ENCODE data around the gene TOLLIP. TPM values are rescaled to one million over a fixed set of nuclear protein-coding genes. Genes with fewer than 3 reads are reported as not detected.

The TOLLIP gene
- total RNA-seq, 2 experiments from 2014 or later, result 36.7 to 37.5 TPM

DNA sequence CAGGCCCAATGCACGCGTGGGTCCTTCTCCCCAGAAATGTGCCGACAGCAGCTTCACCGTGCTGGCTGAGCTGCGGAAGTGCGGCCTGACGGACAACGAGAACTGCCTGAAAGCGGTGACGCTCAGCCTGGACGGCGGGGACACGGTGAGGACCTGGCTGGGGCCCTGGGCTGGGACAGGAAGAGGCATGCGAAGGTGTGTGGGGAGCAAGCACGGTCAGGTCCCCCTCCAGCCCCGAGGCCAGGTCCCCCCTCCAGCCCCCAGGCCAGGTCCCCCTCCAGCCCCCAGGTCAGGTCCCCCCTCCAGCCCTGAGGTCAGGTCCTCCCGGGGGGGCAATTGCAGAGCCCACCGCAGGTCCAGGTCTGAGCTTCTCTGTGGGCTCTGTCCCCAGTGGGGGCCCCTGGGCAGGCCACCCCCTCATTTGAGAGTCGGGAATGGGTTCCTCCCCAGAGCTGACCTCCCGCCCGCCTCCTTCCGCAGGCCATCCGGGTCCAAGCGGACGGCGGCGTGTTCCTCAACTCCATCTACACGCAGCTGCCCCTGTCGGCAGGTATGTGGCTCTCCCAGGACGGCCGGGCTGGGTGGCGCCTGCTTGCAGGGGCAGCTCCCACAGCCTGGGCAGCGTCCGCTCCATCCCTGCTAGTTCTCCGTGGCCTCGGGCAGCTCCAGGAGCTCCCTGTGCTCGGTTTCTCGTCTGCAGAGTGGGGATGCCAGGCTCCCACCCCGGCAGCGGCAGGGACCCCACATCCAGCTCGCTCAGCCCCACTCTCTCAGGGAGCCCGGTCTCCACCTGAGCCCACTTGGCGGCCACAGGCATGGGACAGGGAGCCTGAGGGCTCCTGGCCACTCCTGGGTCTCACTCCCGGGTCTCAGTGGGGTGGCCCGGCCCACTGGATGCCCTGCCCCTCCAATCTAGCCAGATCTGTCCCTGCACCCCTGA, 78.7 kb downstream of the TOLLIP start:
- no peaks in the 10 kb centered on the region for H3K36me3 Mint-ChIP-seq
- no peaks in the 10 kb centered on the region for H3K27me3 Mint-ChIP-seq
- no peak for ATAC-seq (ENCODE audit: low read depth)
- H3K4me1 Mint-ChIP-seq, result no peaks in the 10 kb centered on the region
- POLR2A ChIA-PET, result no interaction called here
- H3K9me3 Mint-ChIP-seq, result no peaks in the 10 kb centered on the region
- H3K4me3 Mint-ChIP-seq, result no peak overlapping the region
- DNase-seq, result no peak
- no peak overlapping the region for H3K27ac Mint-ChIP-seq

DNA sequence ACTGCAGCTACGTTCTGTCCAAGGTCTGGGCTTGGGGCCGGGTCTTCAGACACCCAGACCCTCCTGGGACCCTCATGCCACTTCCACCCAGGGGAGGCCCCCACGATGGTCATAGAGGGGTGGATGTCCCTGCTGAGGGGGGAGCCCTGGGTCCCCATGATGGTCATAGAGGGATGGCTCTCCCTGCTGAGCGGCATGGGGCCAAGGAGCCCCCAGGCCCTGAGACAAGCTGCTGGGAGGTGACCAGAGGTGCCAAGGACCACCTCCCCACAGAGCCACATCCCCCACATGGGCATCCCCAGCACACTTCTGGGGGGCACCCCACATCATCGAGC, 79.3 kb downstream of the TOLLIP start:
- no peak overlapping the region for H3K4me3 Mint-ChIP-seq
- ATAC-seq (ENCODE audit: low read depth) (no peak), DNase-seq (no peak)
- H3K4me1 Mint-ChIP-seq, result no peaks in the 10 kb centered on the region
- POLR2A ChIA-PET, result no interaction called here
- H3K36me3 Mint-ChIP-seq, result no peaks in the 10 kb centered on the region
- no peak overlapping the region for H3K27ac Mint-ChIP-seq
- H3K9me3 Mint-ChIP-seq, result no peaks in the 10 kb centered on the region
- no peaks in the 10 kb centered on the region for H3K27me3 Mint-ChIP-seq

DNA sequence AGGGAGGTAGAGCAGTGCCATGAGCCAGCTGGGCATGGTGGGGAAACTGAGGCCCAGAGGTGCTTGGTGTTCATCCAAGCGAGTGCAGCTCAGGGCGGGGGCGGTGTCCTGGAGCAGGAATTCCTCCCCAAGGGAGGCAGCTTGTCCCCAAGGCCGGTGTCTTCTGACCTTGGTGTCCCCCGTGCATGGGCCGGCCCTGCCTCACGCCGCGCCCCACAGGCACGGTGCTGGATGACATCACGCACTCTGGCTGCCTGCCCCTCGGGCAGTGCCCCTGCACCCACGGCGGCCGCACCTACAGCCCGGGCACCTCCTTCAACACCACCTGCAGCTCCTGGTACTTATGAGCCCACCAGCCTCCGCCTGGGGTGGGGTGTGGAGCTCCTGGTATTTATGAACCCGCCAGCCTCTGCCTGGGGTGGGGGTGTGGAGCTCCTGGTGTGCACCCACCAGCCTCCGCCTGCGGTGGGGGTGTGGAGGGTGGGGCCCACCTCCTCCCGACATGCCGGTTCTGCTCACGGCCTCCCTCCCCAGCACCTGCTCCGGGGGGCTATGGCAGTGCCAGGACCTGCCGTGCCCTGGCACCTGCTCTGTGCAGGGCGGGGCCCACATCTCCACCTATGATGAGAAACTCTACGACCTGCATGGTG, 79.8 kb downstream of the TOLLIP start:
- H3K36me3 Mint-ChIP-seq, result no peaks in the 10 kb centered on the region
- no peaks in the 10 kb centered on the region for H3K9me3 Mint-ChIP-seq
- no peaks in the 10 kb centered on the region for H3K27me3 Mint-ChIP-seq
- DNase-seq (no peak), ATAC-seq (ENCODE audit: low read depth) (no peak)
- H3K4me3 Mint-ChIP-seq, result no peak overlapping the region
- POLR2A ChIA-PET, result no interaction called here
- no peaks in the 10 kb centered on the region for H3K4me1 Mint-ChIP-seq
- H3K27ac Mint-ChIP-seq, result no peak overlapping the region

DNA sequence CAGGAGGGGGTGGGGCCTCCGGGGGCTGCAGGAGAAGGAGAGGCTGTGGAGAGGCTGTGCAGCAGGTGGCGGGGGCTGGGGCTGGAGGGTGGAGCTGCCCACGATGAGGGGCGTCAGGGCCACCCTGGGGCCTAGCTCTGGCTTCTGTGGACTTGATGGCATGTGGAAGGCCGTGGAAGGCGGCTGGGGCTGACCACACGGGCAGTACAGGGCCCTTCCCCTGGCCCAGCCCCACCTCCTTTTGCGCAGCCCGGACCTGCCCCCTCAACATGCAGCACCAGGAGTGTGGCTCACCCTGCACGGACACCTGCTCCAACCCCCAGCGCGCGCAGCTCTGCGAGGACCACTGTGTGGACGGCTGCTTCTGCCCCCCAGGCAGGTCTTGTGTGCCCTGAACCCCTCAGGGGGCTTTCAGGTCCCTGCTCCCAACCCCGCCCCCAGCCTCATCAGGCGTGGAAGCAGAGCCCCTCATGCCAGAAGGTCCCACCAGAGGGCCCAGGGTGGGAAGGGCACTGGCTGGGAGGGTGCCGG, 80.4 kb downstream of the TOLLIP start:
- no peak for DNase-seq

DNA sequence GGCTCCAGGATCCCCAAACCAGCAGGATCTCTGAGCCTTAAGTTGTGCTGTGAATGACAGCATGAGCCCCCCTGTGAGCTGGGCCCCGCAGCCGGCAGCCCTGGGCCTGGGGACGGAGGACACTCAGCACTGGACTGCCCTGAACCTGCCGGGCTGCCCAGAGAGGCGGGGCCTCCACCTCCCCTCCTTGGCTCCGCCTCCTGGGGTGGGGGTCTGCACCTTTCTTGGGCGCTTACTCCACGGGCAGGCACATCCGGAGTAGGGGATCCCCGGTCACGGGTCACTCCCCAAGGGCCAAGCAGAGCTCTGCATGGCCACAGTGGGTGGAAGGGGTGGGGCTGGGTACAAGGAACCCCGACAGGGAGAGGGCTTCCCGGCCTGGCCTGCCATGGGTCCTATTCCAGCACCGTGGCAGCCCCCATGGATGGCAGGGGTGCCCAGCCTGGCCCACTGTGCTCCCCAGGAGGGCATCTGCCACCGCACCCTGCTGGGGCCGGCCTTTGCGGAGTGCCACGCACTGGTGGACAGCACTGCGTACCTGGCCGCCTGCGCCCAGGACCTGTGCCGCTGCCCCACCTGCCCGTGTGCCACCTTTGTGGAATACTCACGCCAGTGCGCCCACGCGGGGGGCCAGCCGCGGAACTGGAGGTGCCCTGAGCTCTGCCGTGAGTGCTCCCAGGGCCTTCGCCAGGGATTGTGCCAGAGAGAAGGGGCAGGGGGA, 81.2 kb downstream of the TOLLIP start:
- no peak for DNase-seq
- POLR2A ChIA-PET, result no interaction called here
- Mint-ChIP-seq H3K27ac (no peak overlapping the region), H3K36me3 (no peaks in the 10 kb centered on the region), H3K27me3 (no peaks in the 10 kb centered on the region), H3K4me1 (no peaks in the 10 kb centered on the region), H3K4me3 (no peak overlapping the region), H3K9me3 (no peaks in the 10 kb centered on the region)
- ATAC-seq (ENCODE audit: low read depth), result no peak

More for the DNA sequence above, 80.4 kb downstream of the TOLLIP start:
- no peaks in the 10 kb centered on the region for H3K9me3 Mint-ChIP-seq
- H3K27me3 Mint-ChIP-seq, result no peaks in the 10 kb centered on the region
- H3K36me3 Mint-ChIP-seq, result no peaks in the 10 kb centered on the region
- POLR2A ChIA-PET, result no interaction called here
- H3K4me3 Mint-ChIP-seq, result no peak overlapping the region
- ATAC-seq (ENCODE audit: low read depth), result no peak
- no peak overlapping the region for H3K27ac Mint-ChIP-seq
- no peaks in the 10 kb centered on the region for H3K4me1 Mint-ChIP-seq

DNA sequence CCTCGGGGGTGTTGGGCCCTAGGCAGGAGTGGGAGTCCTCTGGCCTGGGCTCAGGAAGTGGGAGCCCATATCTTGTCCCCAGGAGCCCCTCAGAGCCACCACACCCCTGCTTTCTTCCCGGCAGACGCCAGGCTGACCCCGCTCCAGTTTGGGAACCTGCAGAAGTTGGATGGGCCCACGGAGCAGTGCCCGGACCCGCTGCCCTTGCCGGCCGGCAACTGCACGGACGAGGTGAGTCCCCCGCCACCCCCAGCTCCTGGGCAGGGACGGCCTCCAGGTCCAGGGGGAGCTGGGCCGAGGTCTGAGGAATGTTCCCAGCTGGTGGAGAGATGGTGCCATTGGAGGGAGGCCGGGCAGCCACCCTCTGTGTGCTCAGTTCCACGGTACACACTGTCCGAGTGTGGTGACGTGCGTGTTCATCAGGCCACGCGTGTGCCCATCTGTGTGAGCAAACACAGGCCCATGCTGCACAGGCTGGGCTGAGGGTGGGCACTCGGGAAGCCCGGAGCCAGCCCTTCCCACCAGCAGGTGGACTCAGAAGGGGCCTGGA, 81.8 kb downstream of the TOLLIP start:
- POLR2A ChIA-PET, result no interaction called here
- Mint-ChIP-seq H3K27me3 (no peaks in the 10 kb centered on the region), H3K36me3 (no peaks in the 10 kb centered on the region), H3K4me3 (no peak overlapping the region), H3K4me1 (no peaks in the 10 kb centered on the region), H3K9me3 (no peaks in the 10 kb centered on the region), H3K27ac (no peak overlapping the region)
- ATAC-seq (ENCODE audit: low read depth) (no peak), DNase-seq (no peak)

DNA sequence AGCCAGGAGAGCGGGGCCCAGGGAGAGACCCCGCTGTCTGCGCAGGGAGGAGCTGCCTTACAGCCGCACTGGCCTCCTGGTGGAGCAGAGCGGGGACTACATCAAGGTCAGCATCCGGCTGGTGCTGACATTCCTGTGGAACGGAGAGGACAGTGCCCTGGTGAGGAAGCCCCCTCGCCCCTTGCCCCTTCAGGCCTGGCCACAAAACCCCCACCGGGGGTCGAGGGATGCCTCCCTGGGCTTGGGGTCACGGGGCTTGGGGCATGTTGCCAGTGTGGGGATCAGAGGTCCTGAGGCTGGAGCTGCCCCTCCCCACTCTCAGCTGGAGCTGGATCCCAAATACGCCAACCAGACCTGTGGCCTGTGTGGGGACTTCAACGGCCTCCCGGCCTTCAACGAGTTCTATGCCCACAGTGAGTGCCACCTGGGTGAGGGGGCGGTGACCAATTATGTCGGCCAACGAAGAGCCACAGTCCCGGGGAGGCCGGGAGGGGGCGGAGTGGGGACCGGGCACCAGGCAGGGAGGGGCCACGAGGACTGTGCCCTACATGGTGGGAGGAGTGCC, 82.4 kb downstream of the TOLLIP start:
- POLR2A ChIA-PET, result no interaction called here
- Mint-ChIP-seq H3K36me3 (no peaks in the 10 kb centered on the region), H3K4me3 (no peak overlapping the region), H3K27me3 (no peaks in the 10 kb centered on the region), H3K27ac (no peak overlapping the region), H3K4me1 (no peaks in the 10 kb centered on the region), H3K9me3 (no peaks in the 10 kb centered on the region)
- ATAC-seq (ENCODE audit: low read depth) (no peak), DNase-seq (no peak)

DNA sequence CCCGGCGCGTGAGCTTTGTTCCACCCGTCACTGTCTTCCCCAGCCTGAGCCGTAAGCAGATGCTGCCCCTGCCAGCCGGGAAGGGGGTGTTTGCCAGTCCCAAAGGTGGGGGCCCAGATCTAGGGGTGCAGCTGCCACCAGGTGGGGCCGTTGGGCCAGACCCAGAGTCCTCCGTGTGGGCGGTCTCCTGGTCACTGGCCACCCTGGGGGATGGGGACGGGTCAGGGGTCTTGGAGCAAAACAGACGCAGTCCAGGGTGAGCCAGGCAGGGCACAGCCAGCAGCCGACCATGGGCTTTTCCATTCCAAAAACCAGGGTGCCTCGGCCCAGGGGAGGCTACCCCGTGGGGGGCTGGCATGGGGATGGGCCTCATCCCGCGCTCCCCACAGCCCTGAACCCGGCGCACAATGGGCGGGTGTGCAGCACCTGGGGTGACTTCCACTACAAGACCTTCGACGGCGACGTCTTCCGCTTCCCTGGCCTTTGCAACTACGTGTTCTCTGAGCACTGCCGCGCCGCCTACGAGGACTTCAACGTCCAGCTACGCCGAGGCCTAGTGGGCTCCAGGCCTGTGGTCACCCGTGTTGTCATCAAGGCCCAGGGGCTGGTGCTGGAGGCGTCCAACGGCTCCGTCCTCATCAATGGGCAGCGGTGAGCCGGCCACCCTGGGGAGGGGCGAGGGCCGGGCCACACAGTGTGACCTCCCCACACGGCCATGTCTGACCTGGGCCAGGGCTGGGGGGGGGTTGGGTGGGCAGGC, 83.0 kb downstream of the TOLLIP start:
- Mint-ChIP-seq H3K4me3 (no peak overlapping the region), H3K36me3 (no peaks in the 10 kb centered on the region), H3K4me1 (no peaks in the 10 kb centered on the region), H3K27me3 (no peaks in the 10 kb centered on the region), H3K27ac (no peak overlapping the region), H3K9me3 (no peaks in the 10 kb centered on the region)
- DNase-seq, result peak; percentile 35
- no peak for ATAC-seq (ENCODE audit: low read depth)
- POLR2A ChIA-PET, result no interaction called here

DNA sequence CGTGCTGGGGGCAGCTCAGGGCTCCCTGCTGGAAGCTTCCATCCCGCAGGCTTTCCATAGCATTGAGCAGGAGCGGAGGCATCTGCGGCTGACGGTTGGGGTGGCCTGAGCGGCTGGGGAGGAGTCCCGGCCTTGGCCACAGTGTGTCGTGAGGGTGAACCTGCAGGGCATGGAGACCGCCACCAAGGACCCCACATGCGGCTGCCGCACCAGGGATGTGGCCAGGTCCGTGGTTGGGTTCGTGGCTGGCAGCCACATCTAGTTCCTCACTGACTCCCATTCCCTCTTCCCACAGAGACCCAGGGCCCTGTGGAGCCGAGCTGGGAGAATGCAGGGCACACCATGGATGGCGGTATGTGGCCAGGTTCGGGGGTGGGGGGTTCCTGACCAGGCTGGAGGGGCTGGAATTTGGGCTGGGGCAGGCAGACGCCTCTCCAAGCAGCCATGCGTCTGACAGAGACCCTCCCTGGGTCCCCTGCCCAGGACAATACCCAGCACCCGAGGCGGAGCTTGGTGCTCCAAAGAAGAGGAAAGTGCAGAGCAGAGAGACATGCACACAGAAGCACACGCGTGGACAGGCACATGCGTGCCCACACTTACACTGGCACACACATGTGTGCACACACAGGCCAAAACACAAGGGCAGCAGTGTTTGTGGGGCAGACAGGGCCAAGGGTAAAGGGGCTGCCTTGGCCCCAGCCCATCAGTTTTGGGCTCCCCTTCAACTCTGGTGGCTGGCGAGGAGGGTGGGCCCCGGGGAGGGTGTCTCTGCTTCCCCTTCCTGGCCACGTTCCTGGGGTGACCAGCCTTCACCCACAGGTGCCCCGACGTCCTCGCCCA, 83.8 kb downstream of the TOLLIP start:
- no peaks in the 10 kb centered on the region for H3K9me3 Mint-ChIP-seq
- H3K27ac Mint-ChIP-seq, result no peak overlapping the region
- no peaks in the 10 kb centered on the region for H3K36me3 Mint-ChIP-seq
- DNase-seq, result no peak
- H3K4me3 Mint-ChIP-seq, result no peak overlapping the region
- no peak for ATAC-seq (ENCODE audit: low read depth)
- H3K4me1 Mint-ChIP-seq, result no peaks in the 10 kb centered on the region
- no peaks in the 10 kb centered on the region for H3K27me3 Mint-ChIP-seq
- POLR2A ChIA-PET, result no interaction called here

DNA sequence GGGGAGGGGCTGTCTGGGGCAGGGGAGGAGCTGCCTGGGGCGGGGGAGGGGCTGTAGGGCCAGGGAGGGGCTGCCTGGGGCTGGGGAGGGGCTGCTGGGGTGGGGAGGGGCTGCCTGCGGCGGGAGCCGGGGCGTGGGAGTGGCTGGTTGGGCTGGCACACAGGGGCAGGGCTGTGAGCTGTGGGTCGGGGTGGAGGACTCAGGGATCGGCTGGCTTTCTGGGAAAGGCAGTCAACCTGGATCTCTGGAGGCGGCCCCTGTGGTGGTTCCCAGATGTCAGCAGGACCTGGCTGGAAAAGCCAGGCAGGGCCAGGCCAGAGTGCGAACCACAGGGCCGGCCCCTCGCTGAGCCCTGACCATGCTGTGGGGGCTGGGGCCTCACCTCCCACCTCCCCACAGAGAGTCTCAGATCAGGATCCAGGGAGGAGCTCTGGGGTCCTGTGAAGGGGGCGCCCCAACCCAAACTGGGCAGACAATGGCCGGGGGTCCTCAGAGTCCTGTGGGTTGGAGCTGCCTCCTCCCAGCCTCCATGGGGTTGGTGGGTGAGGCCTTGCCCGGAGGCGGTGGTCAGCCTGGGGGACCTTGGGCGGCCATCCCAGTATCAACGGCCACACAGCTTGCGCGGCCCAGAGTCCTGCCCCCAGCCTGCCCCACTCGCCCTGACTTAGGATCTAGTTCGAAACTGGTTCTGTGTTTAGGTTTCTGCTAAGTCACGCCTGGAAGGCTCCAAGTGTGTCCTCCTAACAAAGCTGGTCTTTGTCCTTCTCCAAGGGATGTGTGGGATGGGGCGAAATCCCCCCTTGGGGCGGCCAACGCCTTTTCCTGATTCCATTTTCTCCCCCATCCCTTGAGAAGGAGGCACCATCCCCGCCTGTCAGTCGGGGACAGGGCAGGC, 84.7 kb downstream of the TOLLIP start:
- Mint-ChIP-seq H3K4me1 (no peaks in the 10 kb centered on the region), H3K27ac (no peak overlapping the region), H3K9me3 (no peaks in the 10 kb centered on the region), H3K27me3 (no peaks in the 10 kb centered on the region), H3K4me3 (no peak overlapping the region), H3K36me3 (no peaks in the 10 kb centered on the region)
- POLR2A ChIA-PET, result no interaction called here
- DNase-seq (no peak), ATAC-seq (ENCODE audit: low read depth) (no peak)

Measured in activated naive CD8-positive, alpha-beta T cell treated with anti-CD3 and anti-CD28 coated beads, Interleukin-2, amount 10 ng/mL, durations not matched to agents 7 days and 5 days (primary cell).